Gastrocnemius medialis (tissue), 4 donors: Measurements from ENCODE around the gene PRDX1. TPM values are rescaled to one million over a fixed set of nuclear protein-coding genes. Genes with fewer than 3 reads are reported as not detected.
"Not testable (repeated sequence)": the region's sequence is repeated elsewhere in the genome, so short reads cannot be mapped to it uniquely, and the experiment has no call there.

ENCODE experiments used
- ATAC-seq, 2 donors: fragments of 150-250 bp; one replicate each; pipeline ENCODE4 v1.9.1; 2016
- DNase-seq, 2 donors: peaks; one replicate each; pipeline ENCODE4 v3.0.0-alpha.2; 2019
- H3K27ac ChIP-seq, 4 donors: fragments of 200-600 bp; sonication (generic); 1 replicate in 1 of 4; 2 replicates in 3 of 4; pipeline ENCODE4 v1.5.1; 2016 to 2018; ENCODE audit warnings: mild to moderate bottlenecking in 2 of 4, moderate library complexity in 1 of 4
- H3K27me3 ChIP-seq, 3 donors: fragments of 200-600 bp; sonication (generic) in 2 of 3; 1 replicate in 1 of 3; 2 replicates in 2 of 3; pipeline versions ENCODE4 v1.5.1 to v1.6.0; 2016 to 2019; ENCODE audit warnings: mild to moderate bottlenecking in 1 of 3, moderate library complexity in 1 of 3
- H3K36me3 ChIP-seq, 2 donors: fragments of 200-600 bp; sonication (generic) in 1 of 2; one replicate each; pipeline ENCODE4 v1.5.1; 2017 to 2018
- H3K4me1 ChIP-seq, 2 donors: fragments of 200-600 bp; sonication (generic) in 1 of 2; one replicate each; pipeline ENCODE4 v1.5.1; 2016 to 2017; ENCODE audit warnings: mild to moderate bottlenecking in 2 of 2
- H3K4me3 ChIP-seq, 4 donors: fragments of 200-600 bp; sonication (generic) in 3 of 4; 1 replicate in 1 of 4; 2 replicates in 3 of 4; pipeline ENCODE4 v1.5.1; 2016 to 2019; ENCODE audit warnings: mild to moderate bottlenecking in 2 of 4
- H3K9me3 ChIP-seq, 3 donors: fragments of 200-600 bp; sonication (generic) in 2 of 3; 1 replicate in 1 of 3; 2 replicates in 2 of 3; pipeline ENCODE4 v1.5.1; 2016 to 2019
- POLR2A ChIP-seq, 2 donors: fragments of 450-650 bp; IDR thresholded peaks; one replicate each; pipeline ENCODE4 v1.6.1; 2017; ENCODE audit warnings: antibody characterized with exemption in 2 of 2, mild to moderate bottlenecking in 2 of 2, moderate library complexity in 2 of 2
- in situ Hi-C, 4 donors: fragments of 200-750 bp; cut with MboI; loops; one replicate each; pipeline versions ENCODE4 v1.15.0 to v1.8.0; 2017; ENCODE audit warnings: low sequenced_read_pairs in 4 of 4
- intact Hi-C: fragments of 100-400 bp; cut with DNase I; formaldehyde crosslinking; loops from one replicate; pipeline ENCODE4 v1.15.1; 2023; ENCODE audit warnings: low total_unique reads
- total RNA-seq, 4 donors: library from RNA; depleted of rRNA; stranded (reverse); fragments of >200 nt; gene quantifications; one replicate each; pipeline versions ENCODE4 v1.1.0 to v1.2.3, GENCODE V29; 2016
- TF ChIP-seq, protein P1 (sequence below), 5 experiments: fragments of 450-650 bp in 3 of 5; fragments of 200-600 bp in 2 of 5; sonication (generic) in 2 of 5; IDR thresholded peaks in 4 of 5; conservative IDR thresholded peaks in 1 of 5; 1 replicate in 4 of 5; 2 replicates in 1 of 5; pipeline ENCODE4 v1.5.1; 2016 to 2019; ENCODE audit warnings: antibody characterized with exemption in 5 of 5, mild to moderate bottlenecking in 3 of 5, moderate library complexity in 3 of 5

The PRDX1 gene
- total RNA-seq, 4 donors from 2014 or later = 406 to 554 (median 482) TPM

- Histone ChIP-seq H3K4me1 (peaks cover 14 to 19% of the 10 kb centered on the region in 2 donors), H3K36me3 (no peaks in the 10 kb centered on the region), H3K27ac (peak overlapping the region; percentile 87 to 96 (median 92)), H3K27me3 (no peaks in the 10 kb centered on the region), H3K4me3 (peak overlapping the region; percentile 68 to 99 (median 90)), H3K9me3 (no peaks in the 10 kb centered on the region)
- DNase-seq = no peak
- ATAC-seq = peak in 1 of 2 donors; percentile 1
- TF ChIP-seq POLR2A (IDR thresholded peaks at IDR 0.05) = no peak
- TF ChIP-seq, protein P1, sequence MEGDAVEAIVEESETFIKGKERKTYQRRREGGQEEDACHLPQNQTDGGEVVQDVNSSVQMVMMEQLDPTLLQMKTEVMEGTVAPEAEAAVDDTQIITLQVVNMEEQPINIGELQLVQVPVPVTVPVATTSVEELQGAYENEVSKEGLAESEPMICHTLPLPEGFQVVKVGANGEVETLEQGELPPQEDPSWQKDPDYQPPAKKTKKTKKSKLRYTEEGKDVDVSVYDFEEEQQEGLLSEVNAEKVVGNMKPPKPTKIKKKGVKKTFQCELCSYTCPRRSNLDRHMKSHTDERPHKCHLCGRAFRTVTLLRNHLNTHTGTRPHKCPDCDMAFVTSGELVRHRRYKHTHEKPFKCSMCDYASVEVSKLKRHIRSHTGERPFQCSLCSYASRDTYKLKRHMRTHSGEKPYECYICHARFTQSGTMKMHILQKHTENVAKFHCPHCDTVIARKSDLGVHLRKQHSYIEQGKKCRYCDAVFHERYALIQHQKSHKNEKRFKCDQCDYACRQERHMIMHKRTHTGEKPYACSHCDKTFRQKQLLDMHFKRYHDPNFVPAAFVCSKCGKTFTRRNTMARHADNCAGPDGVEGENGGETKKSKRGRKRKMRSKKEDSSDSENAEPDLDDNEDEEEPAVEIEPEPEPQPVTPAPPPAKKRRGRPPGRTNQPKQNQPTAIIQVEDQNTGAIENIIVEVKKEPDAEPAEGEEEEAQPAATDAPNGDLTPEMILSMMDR (IDR thresholded peaks at IDR 0.05 in 4 of 5, conservative IDR thresholded peaks at IDR 0.05 in 1 of 5) = no peak
- intact Hi-C loops = loop anchor here (2.0 to 5.0 kb wide), 3 partner anchors 187 to 758 kb away; partner anchors contain the start of genes GPBP1L1, RNU5D-1 and TMEM69
- in situ Hi-C loops = loop anchor here (5.0 to 25.0 kb wide), 6 partner anchors 128 to 478 kb away; partner anchors contain the start of genes HECTD3 (in 3 of the 4) and UROD (in 3 of the 4)
These were observed 31.5 kb downstream of the PRDX1 start for GRCh38 chr1:45490121-45490625.

GRCh38 chr1:45489379-45489778, 32.3 kb downstream of the PRDX1 start:
- H3K27me3 ChIP-seq, H3K9me3 ChIP-seq, H3K36me3 ChIP-seq, intact Hi-C loops, DNase-seq, ATAC-seq: not testable (repeated sequence)
- in situ Hi-C loops = loop anchor here in 1 of 4 donors (25.0 kb wide), 1 partner anchor 477 kb away; the partner anchor contains the start of genes HECTD3 and UROD
- Histone ChIP-seq H3K27ac (peak overlapping the region in 2 of 4 donors; percentile 87 to 93), H3K4me3 (peak overlapping the region in 2 of 4 donors; percentile 68 to 99), H3K4me1 (peaks cover 14 to 19% of the 10 kb centered on the region in 2 donors)

- H3K4me3 ChIP-seq = no peak overlapping the region
- no peaks in the 10 kb centered on the region for H3K36me3 ChIP-seq
- H3K4me1 ChIP-seq = peaks cover 14 to 19% of the 10 kb centered on the region in 2 donors
- in situ Hi-C loops = loop anchor here in 1 of 4 donors (25.0 kb wide), 1 partner anchor 477 kb away; the partner anchor contains the start of genes HECTD3 and UROD
- no peaks in the 10 kb centered on the region for H3K9me3 ChIP-seq
- ATAC-seq (no peak), DNase-seq (no peak)
- H3K27ac ChIP-seq = no peak overlapping the region
- TF ChIP-seq, protein P1 (IDR thresholded peaks at IDR 0.05 in 4 of 5, conservative IDR thresholded peaks at IDR 0.05 in 1 of 5) = no peak
- TF ChIP-seq POLR2A (IDR thresholded peaks at IDR 0.05) = no peak
- intact Hi-C loops = no loop called here
- H3K27me3 ChIP-seq = no peaks in the 10 kb centered on the region
These were observed 32.9 kb downstream of the PRDX1 start for GRCh38 chr1:45488666-45489377.

DNA sequence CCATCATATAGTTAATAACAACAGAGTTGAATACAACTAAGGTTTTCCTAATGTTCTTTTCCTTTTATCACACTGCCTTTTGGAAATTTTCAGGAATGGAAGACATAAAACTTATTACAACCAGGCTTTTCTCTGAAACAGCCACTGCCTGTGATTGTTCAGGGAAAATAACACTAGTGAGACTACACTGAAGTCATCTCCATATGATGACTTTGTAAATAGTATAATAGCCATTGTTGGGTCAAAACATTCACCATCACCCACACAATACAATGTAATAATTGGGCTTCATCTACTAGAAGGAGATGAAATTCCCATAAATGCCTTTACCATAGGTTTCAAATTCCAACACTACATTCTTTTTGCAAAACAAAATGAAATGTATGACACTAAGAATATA, 35.7 kb downstream of the PRDX1 start:
- Histone ChIP-seq H3K4me1 (peaks cover 10 to 14% of the 10 kb centered on the region in 2 donors), H3K4me3 (no peak overlapping the region), H3K27me3 (no peaks in the 10 kb centered on the region), H3K27ac (no peak overlapping the region), H3K36me3 (no peaks in the 10 kb centered on the region), H3K9me3 (no peaks in the 10 kb centered on the region)
- in situ Hi-C loops = loop anchor here in 1 of 4 donors (25.0 kb wide), 1 partner anchor 474 kb away; the partner anchor contains the start of genes HECTD3 and UROD
- DNase-seq (no peak), ATAC-seq (no peak)
- intact Hi-C loops = no loop called here
- no peak for TF ChIP-seq POLR2A (IDR thresholded peaks at IDR 0.05)

- intact Hi-C loops (no loop called here), in situ Hi-C loops (loop anchor here in 1 of 4 donors (25.0 kb wide), 1 partner anchor 467 kb away; the partner anchor contains the start of genes HECTD3 and UROD)
- ATAC-seq = no peak
These were observed 42.5 kb downstream of the PRDX1 start for GRCh38 chr1:45479039-45479748.

More at GRCh38 chr1:45479039-45479748, 42.5 kb downstream of the PRDX1 start:
- no peak overlapping the region for H3K4me3 ChIP-seq
- no peaks in the 10 kb centered on the region for H3K9me3 ChIP-seq
- no peak overlapping the region for H3K27ac ChIP-seq
- H3K27me3 ChIP-seq = no peaks in the 10 kb centered on the region
- TF ChIP-seq, protein P1 (IDR thresholded peaks at IDR 0.05 in 4 of 5, conservative IDR thresholded peaks at IDR 0.05 in 1 of 5) = no peak
- no peak for TF ChIP-seq POLR2A (IDR thresholded peaks at IDR 0.05)
- no peaks in the 10 kb centered on the region for H3K4me1 ChIP-seq
- H3K36me3 ChIP-seq = no peaks in the 10 kb centered on the region
- no peak for DNase-seq
